HG03095 (cell line): ENCODE measurements around the gene SLC3A2.

ENCODE experiments used
- ATAC-seq: cut with Tn5 transposase; IDR thresholded peaks from one replicate; pipeline ENCODE4 v1.9.1; 2021; ENCODE audit warnings: moderate library complexity; ENCODE audit not compliant: unreplicated experiment

The SLC3A2 gene

GRCh38 chr11:62880231-62880802 is 379 bp upstream of the SLC3A2 start:
- ATAC-seq = peak; percentile 13

DNA sequence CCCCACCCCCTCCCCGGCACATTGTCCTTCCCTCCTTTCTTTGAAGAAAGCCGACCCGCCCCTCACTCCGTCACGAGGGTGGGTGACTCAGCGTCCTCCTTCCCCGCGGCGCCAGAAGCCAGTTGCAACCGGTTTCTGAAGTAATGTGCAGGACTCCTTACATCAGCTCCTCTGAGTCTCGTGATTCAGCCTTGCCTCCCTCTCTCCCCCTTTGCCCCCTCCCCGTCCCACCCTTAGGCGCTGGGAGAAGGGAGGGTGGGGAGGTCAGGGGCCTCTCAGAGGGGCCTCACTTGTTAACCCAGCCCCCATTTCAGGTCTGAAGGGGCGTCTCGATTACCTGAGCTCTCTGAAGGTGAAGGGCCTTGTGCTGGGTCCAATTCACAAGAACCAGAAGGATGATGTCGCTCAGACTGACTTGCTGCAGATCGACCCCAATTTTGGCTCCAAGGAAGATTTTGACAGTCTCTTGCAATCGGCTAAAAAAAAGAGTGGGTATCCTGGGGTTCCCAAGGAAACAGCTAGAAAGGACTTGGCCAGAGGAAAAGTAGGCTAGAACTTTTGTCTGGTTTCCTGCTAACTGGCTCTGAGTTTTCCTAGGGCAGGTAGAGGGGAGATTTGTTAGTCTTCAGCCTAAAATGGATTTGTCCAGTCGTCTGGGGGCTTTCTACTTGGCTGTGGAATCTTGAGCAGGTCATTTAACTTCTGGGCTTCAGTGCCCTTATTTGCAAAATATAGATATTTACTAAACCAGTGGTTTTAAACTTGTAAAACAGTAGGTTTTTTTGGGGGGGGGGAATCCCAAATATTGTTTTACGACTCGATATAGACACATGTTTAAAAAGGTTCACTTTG is 1.1 kb downstream of the SLC3A2 start:
- ATAC-seq = peak; percentile 34

DNA sequence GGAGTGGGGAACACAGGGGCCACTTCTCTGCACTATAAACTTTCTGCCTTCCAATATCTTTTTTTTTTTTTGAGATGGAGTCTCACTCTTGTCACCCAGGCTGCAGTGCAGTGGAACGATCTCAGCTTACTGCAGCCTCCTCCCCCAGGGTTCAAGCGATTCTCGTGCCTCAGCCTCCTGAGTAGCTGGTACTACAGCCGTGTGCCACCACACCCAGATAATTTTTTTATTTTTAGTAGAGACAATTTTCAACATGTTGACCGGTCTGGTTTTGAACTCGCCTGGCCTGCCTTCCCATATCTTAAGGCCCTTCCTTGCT is 1.7 kb downstream of the SLC3A2 start:
- no peak for ATAC-seq

- ATAC-seq = no peak
Observed at GRCh38 chr11:62882788-62883501, 2.2 kb downstream of the SLC3A2 start.

DNA sequence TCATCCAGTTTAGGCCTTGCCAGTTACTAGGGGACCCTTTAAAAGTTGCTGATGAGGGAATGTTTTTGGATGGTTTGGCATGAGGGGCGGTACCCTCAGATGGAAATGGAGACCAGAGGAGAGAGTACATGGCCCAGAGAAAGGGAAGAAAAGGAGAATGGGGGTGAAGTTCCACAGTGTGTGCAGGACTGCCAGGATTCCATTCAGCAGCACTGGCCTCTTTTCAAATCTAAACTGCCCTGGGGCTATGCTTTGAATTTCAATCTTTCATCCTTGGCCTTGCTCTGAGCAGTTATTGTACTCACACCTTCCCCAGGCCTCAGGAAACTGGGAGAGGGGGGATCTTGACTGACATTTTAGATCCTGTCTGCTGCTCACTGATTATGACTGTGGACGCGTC is 3.0 kb downstream of the SLC3A2 start:
- no peak for ATAC-seq

- no peak for ATAC-seq
Observed at GRCh38 chr11:62885137-62885750, 4.5 kb downstream of the SLC3A2 start.

DNA sequence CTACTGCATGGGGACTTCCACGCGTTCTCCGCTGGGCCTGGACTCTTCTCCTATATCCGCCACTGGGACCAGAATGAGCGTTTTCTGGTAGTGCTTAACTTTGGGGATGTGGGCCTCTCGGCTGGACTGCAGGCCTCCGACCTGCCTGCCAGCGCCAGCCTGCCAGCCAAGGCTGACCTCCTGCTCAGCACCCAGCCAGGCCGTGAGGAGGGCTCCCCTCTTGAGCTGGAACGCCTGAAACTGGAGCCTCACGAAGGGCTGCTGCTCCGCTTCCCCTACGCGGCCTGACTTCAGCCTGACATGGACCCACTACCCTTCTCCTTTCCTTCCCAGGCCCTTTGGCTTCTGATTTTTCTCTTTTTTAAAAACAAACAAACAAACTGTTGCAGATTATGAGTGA is 7.7 kb downstream of the SLC3A2 start:
- ATAC-seq = no peak

DNA sequence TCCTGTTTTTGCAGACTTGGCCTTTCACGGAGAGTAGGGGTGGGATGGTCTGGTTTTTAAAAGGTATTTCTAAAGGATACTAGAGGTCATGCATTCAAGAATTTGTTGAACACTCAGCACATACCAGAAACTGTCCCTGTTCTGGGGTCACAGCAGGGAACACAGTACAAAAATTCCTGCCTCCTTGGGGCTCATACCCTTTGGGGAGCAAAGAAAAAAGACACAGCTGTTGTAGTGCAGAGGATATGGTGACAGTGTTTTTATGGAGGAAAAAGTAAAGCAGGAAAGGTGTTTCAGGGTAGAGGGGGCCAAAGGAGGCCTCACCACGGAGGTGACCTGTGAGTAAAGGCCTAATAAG is 8.4 kb downstream of the SLC3A2 start:
- ATAC-seq = no peak

- no peak for ATAC-seq
Observed at GRCh38 chr11:62889484-62890437, 9.1 kb downstream of the SLC3A2 start.

- no peak for ATAC-seq
Observed at GRCh38 chr11:62892077-62892922, 11.6 kb downstream of the SLC3A2 start.

DNA sequence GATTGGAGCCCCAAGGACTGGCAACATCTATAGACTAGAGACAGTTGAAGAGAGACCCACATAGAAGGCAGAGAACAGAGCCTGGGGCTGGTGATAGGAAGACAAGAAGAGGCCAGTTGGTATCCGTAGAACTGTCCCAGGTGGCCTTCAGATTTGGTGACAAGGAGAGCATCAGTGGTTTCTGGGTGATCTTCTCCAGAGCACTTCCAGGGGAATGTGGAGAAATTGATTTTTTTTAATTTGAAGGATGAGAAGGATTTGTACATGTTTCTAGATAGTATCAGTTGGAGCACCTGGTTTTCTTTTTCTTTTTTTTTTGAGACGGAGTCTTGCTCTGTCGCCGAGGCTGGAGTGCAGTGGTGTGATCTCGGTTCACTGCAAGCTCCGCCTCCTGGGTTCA is 14.8 kb downstream of the SLC3A2 start:
- ATAC-seq = no peak

DNA sequence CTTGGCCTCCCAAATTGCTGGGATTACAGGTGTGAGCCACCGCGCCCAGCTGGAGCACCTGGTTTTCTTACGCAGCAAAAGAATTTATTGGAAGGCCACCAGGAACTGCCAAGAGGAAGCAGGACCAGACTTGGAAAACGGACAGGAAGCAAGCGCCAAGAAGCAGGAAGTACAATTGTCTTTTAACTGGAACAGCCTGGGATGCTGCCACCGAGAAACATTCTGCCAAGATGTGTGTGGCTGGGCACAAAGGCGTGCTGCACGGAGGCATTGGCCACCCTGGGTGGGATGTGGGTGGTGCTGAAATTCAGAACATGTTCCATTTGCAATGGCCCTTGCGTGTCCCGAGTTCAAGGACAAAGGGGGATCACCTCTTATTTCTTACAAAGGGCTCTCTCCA is 15.4 kb downstream of the SLC3A2 start:
- ATAC-seq = no peak

GRCh38 chr11:62897311-62897710 is 16.6 kb downstream of the SLC3A2 start:
- no peak for ATAC-seq

- no peak for ATAC-seq
Observed at GRCh38 chr11:62898027-62898426, 17.3 kb downstream of the SLC3A2 start.

DNA sequence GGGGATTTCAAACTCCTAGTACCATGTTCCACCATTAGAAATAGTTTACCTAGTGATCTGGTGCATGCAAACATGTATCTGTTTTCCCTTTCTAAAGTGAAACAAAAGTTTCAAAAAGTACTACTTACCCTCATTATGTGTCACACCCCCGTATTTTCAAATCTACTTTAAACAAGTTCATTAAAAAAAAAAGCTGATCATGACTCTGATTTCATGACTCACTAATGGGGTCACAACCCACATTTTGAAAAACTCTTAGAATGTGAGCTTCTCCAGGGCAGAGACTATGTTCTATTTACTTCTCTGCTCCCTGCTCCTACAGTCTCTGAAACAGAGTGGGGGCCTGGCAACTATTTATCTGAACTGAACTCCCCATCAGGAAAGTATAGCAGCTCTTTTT is 22.2 kb downstream of the SLC3A2 start:
- ATAC-seq = no peak

DNA sequence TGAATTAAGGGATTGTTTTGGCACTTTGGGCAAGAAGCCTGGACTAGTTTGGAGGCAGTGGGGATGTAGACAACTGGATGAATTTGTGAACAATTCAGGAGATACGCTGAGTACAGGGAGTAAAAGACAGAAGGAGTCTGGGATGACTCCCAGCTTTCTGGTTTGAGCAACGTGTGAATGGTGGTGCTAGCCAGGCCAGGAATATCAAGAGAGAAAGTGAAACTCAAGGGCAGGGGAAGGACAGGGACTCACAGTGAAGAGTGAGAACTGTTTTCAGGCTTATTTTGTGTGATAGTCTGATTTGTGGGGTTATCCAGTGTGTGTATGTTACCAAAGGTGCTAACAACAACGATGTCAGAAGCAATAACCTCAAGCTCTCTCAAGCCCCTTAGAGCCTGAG is 24.6 kb downstream of the SLC3A2 start:
- ATAC-seq = no peak

DNA sequence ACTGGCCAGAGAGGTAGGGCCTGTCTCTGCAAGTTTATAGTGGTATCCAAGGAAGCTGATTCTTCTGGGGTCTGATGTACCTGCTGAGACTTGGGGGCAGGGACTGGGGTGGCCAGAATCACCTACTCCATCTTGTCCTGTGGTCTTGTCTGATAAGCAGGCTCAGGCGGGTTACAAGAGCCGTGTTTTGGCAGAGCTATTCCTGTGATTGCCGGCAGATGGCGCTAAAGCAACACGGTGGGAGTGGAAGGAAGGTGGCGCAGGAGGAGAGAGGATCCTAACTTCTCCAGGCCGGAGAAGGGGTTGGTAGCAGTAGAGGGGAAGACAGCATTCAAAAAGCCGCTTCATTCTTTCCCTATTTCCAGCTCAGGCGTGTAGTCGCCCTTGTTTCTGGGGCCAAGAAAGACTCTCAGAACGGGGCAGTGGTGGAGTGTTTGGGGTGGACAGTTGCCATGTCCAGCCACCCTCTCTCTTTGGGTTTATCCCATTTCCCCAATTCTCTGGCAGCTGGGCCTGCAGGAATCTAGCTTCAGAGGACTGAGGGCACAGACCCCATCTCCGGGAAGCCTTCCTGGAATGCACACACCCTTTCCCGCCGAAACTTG is 25.3 kb downstream of the SLC3A2 start:
- ATAC-seq = no peak

DNA sequence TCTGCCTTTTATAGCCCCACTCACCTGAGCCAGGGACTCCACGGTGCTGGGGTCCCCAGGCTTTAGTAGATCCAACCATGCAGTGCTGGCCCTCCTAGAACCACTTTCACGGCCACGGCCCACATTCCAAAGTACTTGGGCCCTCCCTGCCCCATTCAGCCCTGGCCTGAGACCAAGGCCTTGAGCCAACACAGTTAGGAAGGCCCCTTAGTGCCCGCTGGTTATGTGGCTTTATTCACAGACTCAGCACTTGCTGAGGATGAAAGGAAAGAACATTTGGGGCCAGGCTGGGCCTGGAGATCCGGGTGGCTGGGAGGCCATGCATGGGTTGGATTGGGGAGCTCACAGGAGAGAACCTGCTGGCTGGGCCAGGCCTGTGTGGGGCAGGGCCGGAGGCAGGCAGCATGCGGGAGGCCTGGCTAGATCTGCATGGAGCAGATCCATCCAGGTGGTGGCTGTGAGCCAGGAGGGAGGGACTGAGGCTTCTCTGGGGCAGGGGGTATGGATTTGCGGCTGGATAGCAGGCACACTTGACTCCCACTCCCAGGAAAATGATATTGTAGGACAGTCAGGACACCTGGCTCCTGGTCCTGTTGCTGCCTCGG is 27.9 kb downstream of the SLC3A2 start:
- ATAC-seq = no peak
